HepG2 (cell line): ENCODE data around the gene CMTM2. TPM values are rescaled to one million over a fixed set of nuclear protein-coding genes. Genes with fewer than 3 reads are reported as not detected.

Experiments
- BRCA1 ChIP-seq: sonication (generic); formaldehyde crosslinking; IDR thresholded peaks from 2 replicates; pipeline ENCODE4 v1.4.0; 2020; ENCODE audit warnings: missing genetic modification reagents
- FOXO4 ChIP-seq: sonication (generic); formaldehyde crosslinking; conservative IDR thresholded peaks from 2 replicates; pipeline ENCODE4 v1.8.1; 2023; ENCODE audit warnings: missing genetic modification reagents
- GATA4 ChIP-seq: sonication (generic); IDR thresholded peaks from 2 replicates; pipeline ENCODE4 v1.6.1; 2016; ENCODE audit warnings: antibody characterized with exemption, low read depth, borderline replicate concordance
- HDAC1 ChIP-seq: sonication (generic); formaldehyde crosslinking; IDR thresholded peaks from 2 replicates; pipeline ENCODE4 v1.5.1; 2020; ENCODE audit warnings: mild to moderate bottlenecking, missing genetic modification reagents
- HDAC2 ChIP-seq: sonication (generic); formaldehyde crosslinking; IDR thresholded peaks from 2 replicates; pipeline ENCODE4 v1.4.0; 2020; ENCODE audit warnings: missing genetic modification reagents
- HIVEP1 ChIP-seq: sonication (generic); formaldehyde crosslinking; IDR thresholded peaks from 2 replicates; pipeline ENCODE4 v1.4.0; 2020; ENCODE audit warnings: mild to moderate bottlenecking, missing genetic modification reagents
- NFE2L1 ChIP-seq: sonication (generic); formaldehyde crosslinking; IDR thresholded peaks from 2 replicates; pipeline ENCODE4 v1.4.0; 2020; ENCODE audit warnings: missing genetic modification reagents, mild to moderate bottlenecking, borderline replicate concordance
- STAT5B ChIP-seq: sonication (generic); formaldehyde crosslinking; IDR thresholded peaks from 2 replicates; pipeline ENCODE4 v1.4.0; 2020; ENCODE audit warnings: missing genetic modification reagents
- THAP9 ChIP-seq: sonication (generic); formaldehyde crosslinking; IDR thresholded peaks from 2 replicates; pipeline ENCODE4; 2020; ENCODE audit warnings: missing genetic modification reagents, mild to moderate bottlenecking, borderline replicate concordance
- THRA ChIP-seq: sonication (generic); formaldehyde crosslinking; IDR thresholded peaks from 2 replicates; pipeline ENCODE4 v1.4.0; 2020; ENCODE audit warnings: missing genetic modification reagents, borderline replicate concordance
- WIZ ChIP-seq: sonication (generic); formaldehyde crosslinking; IDR thresholded peaks from 2 replicates; pipeline ENCODE4 v1.5.1; 2020; ENCODE audit warnings: mild to moderate bottlenecking, missing genetic modification reagents
- ZNF407 ChIP-seq: sonication (generic); formaldehyde crosslinking; IDR thresholded peaks from one replicate; pipeline ENCODE4 v1.5.1; 2020; ENCODE audit warnings: mild to moderate bottlenecking, missing genetic modification reagents; ENCODE audit errors: not compliant biosample characterization
- ZNF501 ChIP-seq: sonication (generic); formaldehyde crosslinking; IDR thresholded peaks from 2 replicates; pipeline ENCODE4 v1.5.1; 2020; ENCODE audit warnings: mild to moderate bottlenecking, moderate library complexity, missing genetic modification reagents
- polyA plus RNA-seq, 8 experiments: library from polyadenylated mRNA; depleted of rRNA in 3 of 8; stranded (reverse) in 7 of 8; unstranded in 1 of 8; fragments of >200 nt; fragmentation: Illumina TruSeq in 4 of 8; extraction: Trizol in 4 of 8; gene quantifications; 2 replicates each; pipeline versions ENCODE4 v1.2.1 to v1.2.3, GENCODE V29; 2011 to 2016; ENCODE audit warnings: low read depth in 4 of 8, missing spikeins in 1 of 8, mixed read lengths in 1 of 8; ENCODE audit not compliant: insufficient read depth in 1 of 8
- total RNA-seq, 5 experiments: library from RNA; depleted of rRNA; stranded (reverse); fragments of >200 nt; fragmentation: Illumina TruSeq; extraction: Trizol; gene quantifications; 2 replicates each; pipeline ENCODE4 v1.2.3, GENCODE V29; 2016; ENCODE audit warnings: low read depth in 1 of 5

The CMTM2 gene
- total and polyA plus RNA-seq, 2 of the 13 experiments (the other 11 are each of a cell fraction or from before 2014, with no cell fraction given), result not detected

- TF ChIP-seq THAP9 (CRISPR knock-in tag) (0 out of 2 replicates have a peak, but pooled peaks have one; percentile 6), ZNF501 (no peak), HIVEP1 (CRISPR knock-in tag) (no peak), STAT5B (CRISPR knock-in tag) (no peak), HDAC1 (CRISPR knock-in tag) (0 out of 2 replicates have a peak, but pooled peaks have one; percentile 25), WIZ (CRISPR knock-in tag) (no peak), BRCA1 (no peak), FOXO4 (CRISPR knock-in tag) (no peak), THRA (CRISPR knock-in tag) (0 out of 2 replicates have a peak, but pooled peaks have one; percentile 19), NFE2L1 (CRISPR knock-in tag) (no peak), GATA4 (0 out of 2 replicates have a peak, but pooled peaks have one; percentile 15), ZNF407 (no peak), HDAC2 (CRISPR knock-in tag) (peak; percentile 47)
Measured at GRCh38 chr16:66604376-66605176, 25.3 kb downstream of the CMTM2 start, which contains the start of gene CMTM3 (continued).
